ENCODE results near the gene SYNPO2.

Gene SYNPO2

DNA sequence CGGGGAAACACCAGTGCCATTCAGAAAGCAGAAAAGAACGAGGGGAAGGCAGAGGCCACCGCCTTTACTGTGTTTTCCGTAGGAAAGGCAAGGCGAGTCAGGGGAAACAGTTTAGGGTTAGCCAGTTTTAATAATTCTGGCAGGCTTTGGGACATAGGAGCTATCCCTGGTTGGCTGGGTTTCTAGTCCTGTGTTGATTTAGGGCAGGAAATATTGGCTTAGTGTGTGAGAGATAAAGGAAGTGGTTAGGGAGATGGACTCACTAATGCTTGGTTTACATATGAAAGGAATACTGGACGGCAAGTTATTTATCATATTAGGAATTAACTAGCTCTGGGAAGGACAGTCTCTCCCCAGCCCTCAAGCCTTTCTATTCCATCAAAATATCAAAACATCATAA, 53.1 kb downstream of the SYNPO2 start:
- H3K4me2 ChIP-seq (ENCODE audit: insufficient read depth, low read length): no peak overlapping the region
- H2AFZ ChIP-seq (ENCODE audit: low read depth, low read length): no peak overlapping the region
- DNase-seq: no peak
- H3K9me3 ChIP-seq (ENCODE audit: insufficient read depth, low read length, severe bottlenecking): no peaks in the 10 kb centered on the region
- TF ChIP-seq EZH2 (IDR thresholded peaks at IDR 0.05; ENCODE audit: borderline replicate concordance, low read depth, low read length, severe bottlenecking): no peak
- TF ChIP-seq, protein P1, sequence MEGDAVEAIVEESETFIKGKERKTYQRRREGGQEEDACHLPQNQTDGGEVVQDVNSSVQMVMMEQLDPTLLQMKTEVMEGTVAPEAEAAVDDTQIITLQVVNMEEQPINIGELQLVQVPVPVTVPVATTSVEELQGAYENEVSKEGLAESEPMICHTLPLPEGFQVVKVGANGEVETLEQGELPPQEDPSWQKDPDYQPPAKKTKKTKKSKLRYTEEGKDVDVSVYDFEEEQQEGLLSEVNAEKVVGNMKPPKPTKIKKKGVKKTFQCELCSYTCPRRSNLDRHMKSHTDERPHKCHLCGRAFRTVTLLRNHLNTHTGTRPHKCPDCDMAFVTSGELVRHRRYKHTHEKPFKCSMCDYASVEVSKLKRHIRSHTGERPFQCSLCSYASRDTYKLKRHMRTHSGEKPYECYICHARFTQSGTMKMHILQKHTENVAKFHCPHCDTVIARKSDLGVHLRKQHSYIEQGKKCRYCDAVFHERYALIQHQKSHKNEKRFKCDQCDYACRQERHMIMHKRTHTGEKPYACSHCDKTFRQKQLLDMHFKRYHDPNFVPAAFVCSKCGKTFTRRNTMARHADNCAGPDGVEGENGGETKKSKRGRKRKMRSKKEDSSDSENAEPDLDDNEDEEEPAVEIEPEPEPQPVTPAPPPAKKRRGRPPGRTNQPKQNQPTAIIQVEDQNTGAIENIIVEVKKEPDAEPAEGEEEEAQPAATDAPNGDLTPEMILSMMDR (IDR thresholded peaks at IDR 0.05; ENCODE audit: borderline replicate concordance, extremely low read depth, low read length, poor library complexity, severe bottlenecking): no peak
- no peaks in the 10 kb centered on the region for H3K36me3 ChIP-seq (ENCODE audit: insufficient read depth, low read length)
- peaks cover 3% of the 10 kb centered on the region for H3K27me3 ChIP-seq (ENCODE audit: insufficient read depth, low read length, poor library complexity)
- H3K4me1 ChIP-seq (ENCODE audit: insufficient read depth, low read length): no peaks in the 10 kb centered on the region
- H3K27ac ChIP-seq (ENCODE audit: low read length): no peak overlapping the region
- H3K4me3 ChIP-seq (ENCODE audit: low read depth in 1 of 2, low read length in 2 of 2): no peak overlapping the region
- no peaks in the 10 kb centered on the region for H3K79me2 ChIP-seq (ENCODE audit: insufficient read depth, low read length)
- no peak overlapping the region for H3K9ac ChIP-seq (ENCODE audit: low read depth, low read length)
- no peak for ATAC-seq (ENCODE audit: insufficient read depth, low read depth)
- H4K20me1 ChIP-seq (ENCODE audit: insufficient read depth, low read length): no peaks in the 10 kb centered on the region

DNA sequence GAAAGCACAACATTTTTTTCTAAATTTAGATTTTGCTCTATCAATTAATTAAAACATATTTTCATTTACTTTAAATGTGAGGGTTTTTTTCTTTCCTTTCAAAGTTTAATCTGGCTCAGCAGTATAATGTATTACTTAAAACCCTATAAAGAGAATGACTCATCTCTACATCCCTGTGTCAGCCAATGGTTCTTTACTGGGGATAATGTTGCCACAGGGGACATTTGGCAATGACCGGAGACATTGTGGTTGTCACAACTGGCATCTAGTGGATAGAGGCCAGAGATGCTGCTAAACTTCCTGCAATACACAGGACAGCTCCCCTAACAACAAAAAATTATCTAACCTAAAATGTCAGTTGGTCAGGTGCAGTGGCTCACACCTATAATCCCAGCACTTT, 53.8 kb downstream of the SYNPO2 start:
- no peak overlapping the region for H3K27ac ChIP-seq (ENCODE audit: low read length)
- TF ChIP-seq, protein P1 (IDR thresholded peaks at IDR 0.05; ENCODE audit: borderline replicate concordance, extremely low read depth, low read length, poor library complexity, severe bottlenecking): no peak
- no peak for TF ChIP-seq EZH2 (IDR thresholded peaks at IDR 0.05; ENCODE audit: borderline replicate concordance, low read depth, low read length, severe bottlenecking)

DNA sequence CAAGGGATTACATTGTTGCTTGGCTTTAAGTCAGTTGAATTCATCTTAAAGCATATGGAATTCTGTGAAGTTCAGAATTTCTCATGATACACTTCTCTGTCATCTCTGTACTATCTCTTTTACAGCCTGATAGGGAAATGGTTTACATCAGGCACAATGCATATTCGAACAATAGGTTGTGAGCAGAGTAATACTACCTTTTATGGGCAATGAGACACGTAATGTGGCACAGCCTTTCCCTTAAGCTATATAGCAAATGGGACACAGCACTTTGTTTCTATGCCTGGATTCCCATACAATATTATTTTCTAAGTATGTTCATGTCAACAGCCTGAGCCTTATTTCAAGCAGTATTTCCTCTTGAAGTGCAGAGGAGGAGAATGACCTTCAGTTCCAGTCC, 58.4 kb downstream of the SYNPO2 start:
- H3K9me3 ChIP-seq (ENCODE audit: insufficient read depth, low read length, severe bottlenecking): no peaks in the 10 kb centered on the region
- ATAC-seq (ENCODE audit: insufficient read depth, low read depth): no peak

More for the DNA sequence above, 53.8 kb downstream of the SYNPO2 start:
- ATAC-seq (ENCODE audit: insufficient read depth, low read depth) (no peak), DNase-seq (no peak)
- Histone ChIP-seq H3K9ac (ENCODE audit: low read depth, low read length) (no peak overlapping the region), H3K36me3 (ENCODE audit: insufficient read depth, low read length) (no peaks in the 10 kb centered on the region), H3K79me2 (ENCODE audit: insufficient read depth, low read length) (no peaks in the 10 kb centered on the region), H4K20me1 (ENCODE audit: insufficient read depth, low read length) (no peaks in the 10 kb centered on the region), H3K4me3 (ENCODE audit: low read depth in 1 of 2, low read length in 2 of 2) (no peak overlapping the region), H3K4me1 (ENCODE audit: insufficient read depth, low read length) (no peaks in the 10 kb centered on the region), H3K9me3 (ENCODE audit: insufficient read depth, low read length, severe bottlenecking) (no peaks in the 10 kb centered on the region), H2AFZ (ENCODE audit: low read depth, low read length) (no peak overlapping the region), H3K27me3 (ENCODE audit: insufficient read depth, low read length, poor library complexity) (peaks cover 3% of the 10 kb centered on the region), H3K4me2 (ENCODE audit: insufficient read depth, low read length) (no peak overlapping the region)

More for the DNA sequence above, 58.4 kb downstream of the SYNPO2 start:
- Histone ChIP-seq H3K4me2 (ENCODE audit: insufficient read depth, low read length) (no peak overlapping the region), H3K36me3 (ENCODE audit: insufficient read depth, low read length) (no peaks in the 10 kb centered on the region), H3K4me1 (ENCODE audit: insufficient read depth, low read length) (no peaks in the 10 kb centered on the region), H3K27ac (ENCODE audit: low read length) (no peak overlapping the region), H4K20me1 (ENCODE audit: insufficient read depth, low read length) (no peaks in the 10 kb centered on the region), H3K9ac (ENCODE audit: low read depth, low read length) (no peak overlapping the region), H3K79me2 (ENCODE audit: insufficient read depth, low read length) (no peaks in the 10 kb centered on the region), H3K4me3 (ENCODE audit: low read depth in 1 of 2, low read length in 2 of 2) (no peak overlapping the region), H2AFZ (ENCODE audit: low read depth, low read length) (no peak overlapping the region), H3K27me3 (ENCODE audit: insufficient read depth, low read length, poor library complexity) (peaks cover 2% of the 10 kb centered on the region)
- TF ChIP-seq, protein P1 (IDR thresholded peaks at IDR 0.05; ENCODE audit: borderline replicate concordance, extremely low read depth, low read length, poor library complexity, severe bottlenecking): no peak
- DNase-seq: no peak

All from DND-41 (cell line).